OCI-LY7 (cell line): ENCODE results near the gene SLC7A11.

Experiments
- EZH2phosphoT487 ChIP-seq: fragments of 200-600 bp; sonication (generic); IDR thresholded peaks from 2 replicates; pipeline ENCODE4 v1.6.1; 2018; ENCODE audit warnings: low read depth, borderline replicate concordance, mild to moderate bottlenecking, mixed run types, antibody characterized with exemption, low read length, moderate library complexity, mixed read lengths
- TF ChIP-seq, protein P1 (sequence below): fragments of 200-600 bp; sonication (generic); conservative IDR thresholded peaks from 2 replicates; pipeline ENCODE4 v1.5.1; 2014; ENCODE audit warnings: mild to moderate bottlenecking, antibody characterized with exemption, low read length, moderate library complexity, mixed read lengths

DNA sequence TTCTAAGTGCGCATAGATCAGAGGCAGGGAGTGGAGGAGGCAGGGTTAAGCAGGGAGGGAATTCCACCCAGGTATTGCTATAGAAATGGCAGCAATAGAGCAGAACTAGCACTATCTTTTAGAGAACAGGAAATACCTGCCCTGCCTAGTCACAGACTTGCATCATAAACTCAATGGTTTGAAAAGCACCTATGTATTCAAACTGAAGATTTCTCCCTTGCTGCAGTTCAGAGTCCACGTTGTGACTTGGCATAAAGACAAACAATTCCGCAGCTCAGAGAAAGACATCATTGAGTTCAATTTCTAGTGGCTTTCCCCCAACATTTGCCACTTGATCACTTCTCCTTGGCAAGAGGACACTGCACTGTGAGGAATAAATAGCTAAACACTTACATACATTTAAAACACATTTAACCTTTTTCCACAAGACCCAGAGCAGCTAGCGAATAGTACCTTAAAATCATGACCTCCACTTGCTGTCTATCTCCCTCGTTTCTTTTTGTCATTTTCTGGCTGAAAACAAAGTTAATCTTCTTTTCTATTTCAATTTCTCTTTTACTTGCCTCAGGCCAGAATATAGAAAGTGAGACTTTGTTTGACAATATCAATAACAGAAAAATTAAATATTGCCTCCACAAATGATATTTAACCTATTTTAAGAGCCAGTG, 42.4 kb downstream of the SLC7A11 start:
- no peak for TF ChIP-seq EZH2phosphoT487
- TF ChIP-seq, protein P1, sequence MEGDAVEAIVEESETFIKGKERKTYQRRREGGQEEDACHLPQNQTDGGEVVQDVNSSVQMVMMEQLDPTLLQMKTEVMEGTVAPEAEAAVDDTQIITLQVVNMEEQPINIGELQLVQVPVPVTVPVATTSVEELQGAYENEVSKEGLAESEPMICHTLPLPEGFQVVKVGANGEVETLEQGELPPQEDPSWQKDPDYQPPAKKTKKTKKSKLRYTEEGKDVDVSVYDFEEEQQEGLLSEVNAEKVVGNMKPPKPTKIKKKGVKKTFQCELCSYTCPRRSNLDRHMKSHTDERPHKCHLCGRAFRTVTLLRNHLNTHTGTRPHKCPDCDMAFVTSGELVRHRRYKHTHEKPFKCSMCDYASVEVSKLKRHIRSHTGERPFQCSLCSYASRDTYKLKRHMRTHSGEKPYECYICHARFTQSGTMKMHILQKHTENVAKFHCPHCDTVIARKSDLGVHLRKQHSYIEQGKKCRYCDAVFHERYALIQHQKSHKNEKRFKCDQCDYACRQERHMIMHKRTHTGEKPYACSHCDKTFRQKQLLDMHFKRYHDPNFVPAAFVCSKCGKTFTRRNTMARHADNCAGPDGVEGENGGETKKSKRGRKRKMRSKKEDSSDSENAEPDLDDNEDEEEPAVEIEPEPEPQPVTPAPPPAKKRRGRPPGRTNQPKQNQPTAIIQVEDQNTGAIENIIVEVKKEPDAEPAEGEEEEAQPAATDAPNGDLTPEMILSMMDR = no peak
